PFSK-1 (cell line): ENCODE data around the gene WDPCP.

Experiments used
- FOXP2 ChIP-seq: optimal IDR thresholded peaks from 2 replicates; pipeline ENCODE3; 2011; ENCODE audit warnings: borderline replicate concordance, control low read depth, inconsistent platforms; ENCODE audit not compliant: insufficient read depth; ENCODE audit errors: extremely low read length, extremely low read depth
- POLR2AphosphoS5 ChIP-seq: IDR thresholded peaks from 2 replicates; pipeline ENCODE4 v1.6.1; 2012; ENCODE audit warnings: low read depth, mild to moderate bottlenecking, control low read depth, low read length, moderate library complexity
- SIN3A ChIP-seq: IDR thresholded peaks from 2 replicates; pipeline ENCODE4 v1.6.1; 2012; ENCODE audit warnings: mild to moderate bottlenecking, low read length, moderate library complexity, borderline replicate concordance; ENCODE audit not compliant: insufficient read depth
- TAF1 ChIP-seq: IDR thresholded peaks from 2 replicates; pipeline ENCODE4 v1.6.1; 2012; ENCODE audit warnings: low read length, control low read depth, borderline replicate concordance; ENCODE audit not compliant: insufficient read depth
- TF ChIP-seq, protein P1 (sequence below), 2 experiments: IDR thresholded peaks; 2 replicates each; pipeline versions ENCODE4 v1.6.1 to v1.8.0; 2011 to 2012; ENCODE audit warnings: low read depth in 2 of 2, low read length in 2 of 2, control low read depth in 1 of 2, inconsistent platforms in 1 of 2, mild to moderate bottlenecking in 1 of 2, moderate library complexity in 1 of 2; ENCODE audit not compliant: insufficient read depth in 1 of 2

GRCh38 chr2:63580651-63581297, 7.5 kb downstream of the WDPCP start:
- TF ChIP-seq POLR2AphosphoS5 (no peak), TAF1 (no peak), FOXP2 (no peak), SIN3A (no peak)
- TF ChIP-seq, protein P1, sequence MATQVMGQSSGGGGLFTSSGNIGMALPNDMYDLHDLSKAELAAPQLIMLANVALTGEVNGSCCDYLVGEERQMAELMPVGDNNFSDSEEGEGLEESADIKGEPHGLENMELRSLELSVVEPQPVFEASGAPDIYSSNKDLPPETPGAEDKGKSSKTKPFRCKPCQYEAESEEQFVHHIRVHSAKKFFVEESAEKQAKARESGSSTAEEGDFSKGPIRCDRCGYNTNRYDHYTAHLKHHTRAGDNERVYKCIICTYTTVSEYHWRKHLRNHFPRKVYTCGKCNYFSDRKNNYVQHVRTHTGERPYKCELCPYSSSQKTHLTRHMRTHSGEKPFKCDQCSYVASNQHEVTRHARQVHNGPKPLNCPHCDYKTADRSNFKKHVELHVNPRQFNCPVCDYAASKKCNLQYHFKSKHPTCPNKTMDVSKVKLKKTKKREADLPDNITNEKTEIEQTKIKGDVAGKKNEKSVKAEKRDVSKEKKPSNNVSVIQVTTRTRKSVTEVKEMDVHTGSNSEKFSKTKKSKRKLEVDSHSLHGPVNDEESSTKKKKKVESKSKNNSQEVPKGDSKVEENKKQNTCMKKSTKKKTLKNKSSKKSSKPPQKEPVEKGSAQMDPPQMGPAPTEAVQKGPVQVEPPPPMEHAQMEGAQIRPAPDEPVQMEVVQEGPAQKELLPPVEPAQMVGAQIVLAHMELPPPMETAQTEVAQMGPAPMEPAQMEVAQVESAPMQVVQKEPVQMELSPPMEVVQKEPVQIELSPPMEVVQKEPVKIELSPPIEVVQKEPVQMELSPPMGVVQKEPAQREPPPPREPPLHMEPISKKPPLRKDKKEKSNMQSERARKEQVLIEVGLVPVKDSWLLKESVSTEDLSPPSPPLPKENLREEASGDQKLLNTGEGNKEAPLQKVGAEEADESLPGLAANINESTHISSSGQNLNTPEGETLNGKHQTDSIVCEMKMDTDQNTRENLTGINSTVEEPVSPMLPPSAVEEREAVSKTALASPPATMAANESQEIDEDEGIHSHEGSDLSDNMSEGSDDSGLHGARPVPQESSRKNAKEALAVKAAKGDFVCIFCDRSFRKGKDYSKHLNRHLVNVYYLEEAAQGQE (IDR thresholded peaks at IDR 0.05; ENCODE audit: insufficient read depth in 1 of 2, low read depth in 2 of 2, low read length in 2 of 2): no peak
